HEK293 (cell line): ENCODE measurements around the gene PLXNA2.

Source experiments
- CTCF ChIA-PET: fragments of 350-600 bp; formaldehyde crosslinking; extraction: SDS; loops from one replicate; lab custom pipeline; 2021; ENCODE audit warnings: antibody characterized with exemption; lab: Yijun Ruan, JAX
- POLR2A ChIA-PET: fragments of 300-600 bp; formaldehyde crosslinking; extraction: SDS; loops from one replicate; lab custom pipeline; 2020; ENCODE audit warnings: antibody characterized with exemption, inconsistent platforms; lab: Yijun Ruan, JAX
- H3K27ac ChIP-seq: fragments of 200-500 bp; sonication (Bioruptor generic); 2 replicates; pipeline ENCODE4 v1.5.1; 2014; ENCODE audit warnings: low read depth, low read length, control low read depth, inconsistent platforms; ENCODE audit errors: extremely low read depth
- H3K36me3 ChIP-seq, 2 experiments: fragments of 200-500 bp in 1 of 2; sonication (Bioruptor generic) in 1 of 2; 1 replicate in 1 of 2; 2 replicates in 1 of 2; pipeline ENCODE4 v1.5.1; 2014 to 2017; ENCODE audit warnings: inconsistent platforms in 2 of 2, low read length in 2 of 2; ENCODE audit not compliant: control insufficient read depth in 2 of 2, insufficient read depth in 1 of 2
- H3K4me1 ChIP-seq: fragments of 200-500 bp; sonication (Bioruptor generic); 2 replicates; pipeline ENCODE4 v1.5.1; 2014; ENCODE audit warnings: mild to moderate bottlenecking, low read length, inconsistent platforms; ENCODE audit not compliant: control insufficient read depth, insufficient read depth
- H3K4me3 ChIP-seq: 2 replicates; pipeline ENCODE4 v1.5.1; 2011; ENCODE audit warnings: low read depth, mild to moderate bottlenecking, control low read depth, low read length, moderate library complexity
- H3K9me3 ChIP-seq: fragments of 200-500 bp; sonication (Bioruptor generic); 2 replicates; pipeline ENCODE4 v1.5.1; 2014; ENCODE audit warnings: low read depth, low read length, inconsistent platforms; ENCODE audit not compliant: control insufficient read depth, insufficient read depth
- EGR2 ChIP-seq: fragments of 450-650 bp; formaldehyde crosslinking; IDR thresholded peaks from 2 replicates; pipeline ENCODE4 v1.5.1; 2016; ENCODE audit warnings: low read depth, missing biosample characterization, missing genetic modification characterization
- GLIS1 ChIP-seq: fragments of 450-650 bp; formaldehyde crosslinking; IDR thresholded peaks from 2 replicates; pipeline ENCODE4 v1.5.1; 2016; ENCODE audit warnings: missing biosample characterization, missing genetic modification characterization
- HIC1 ChIP-seq: fragments of 450-650 bp; formaldehyde crosslinking; IDR thresholded peaks from 2 replicates; pipeline ENCODE4 v1.5.1; 2016; ENCODE audit warnings: missing biosample characterization, missing genetic modification characterization
- KLF7 ChIP-seq: fragments of 450-650 bp; formaldehyde crosslinking; IDR thresholded peaks from 2 replicates; pipeline ENCODE4 v1.5.1; 2016; ENCODE audit warnings: missing biosample characterization, missing genetic modification characterization, borderline replicate concordance
- PRDM10 ChIP-seq: fragments of 450-650 bp; formaldehyde crosslinking; IDR thresholded peaks from 2 replicates; pipeline ENCODE4 v1.5.1; 2016; ENCODE audit warnings: missing biosample characterization, missing genetic modification characterization
- WT1 ChIP-seq: fragments of 450-650 bp; formaldehyde crosslinking; IDR thresholded peaks from 2 replicates; pipeline ENCODE4 v1.5.1; 2016; ENCODE audit warnings: missing biosample characterization, missing genetic modification characterization
- ZBTB17 ChIP-seq: fragments of 450-650 bp; formaldehyde crosslinking; IDR thresholded peaks from 2 replicates; pipeline ENCODE4 v1.5.1; 2016; ENCODE audit warnings: missing biosample characterization, missing genetic modification characterization
- ZBTB21 ChIP-seq: fragments of 450-650 bp; formaldehyde crosslinking; IDR thresholded peaks from 2 replicates; pipeline ENCODE4 v1.5.1; 2017; ENCODE audit warnings: missing biosample characterization, missing genetic modification characterization
- ZBTB6 ChIP-seq: fragments of 450-650 bp; formaldehyde crosslinking; IDR thresholded peaks from 2 replicates; pipeline ENCODE4 v1.5.1; 2017; ENCODE audit warnings: missing biosample characterization, missing genetic modification characterization
- ZBTB8A ChIP-seq: fragments of 450-650 bp; formaldehyde crosslinking; IDR thresholded peaks from 2 replicates; pipeline ENCODE4 v1.5.1; 2016; ENCODE audit warnings: missing biosample characterization, missing genetic modification characterization
- ZFHX2 ChIP-seq: fragments of 450-650 bp; formaldehyde crosslinking; conservative IDR thresholded peaks from 2 replicates; pipeline ENCODE4 v1.5.1; 2016; ENCODE audit warnings: missing biosample characterization, missing genetic modification characterization
- ZNF274 ChIP-seq, 2 experiments: fragments of 200-500 bp in 1 of 2; fragments of 450-650 bp in 1 of 2; sonication (Bioruptor generic) in 1 of 2; formaldehyde crosslinking in 1 of 2; IDR thresholded peaks; 2 replicates each; pipeline versions ENCODE4 v1.5.1 to v1.6.1; 2014 to 2016; ENCODE audit warnings: borderline replicate concordance in 1 of 2, inconsistent platforms in 1 of 2, low read length in 1 of 2, missing biosample characterization in 1 of 2, missing genetic modification characterization in 1 of 2
- ZNF292 ChIP-seq: fragments of 450-650 bp; formaldehyde crosslinking; IDR thresholded peaks from 2 replicates; pipeline ENCODE4 v1.5.1; 2016; ENCODE audit warnings: low read depth, missing biosample characterization, missing genetic modification characterization, borderline replicate concordance
- ZNF37A ChIP-seq: fragments of 450-650 bp; IDR thresholded peaks from 2 replicates; pipeline ENCODE4 v1.5.1; 2018; ENCODE audit warnings: missing biosample characterization, missing genetic modification characterization
- ZNF585B ChIP-seq: fragments of 450-650 bp; formaldehyde crosslinking; IDR thresholded peaks from 2 replicates; pipeline ENCODE4 v1.5.1; 2016; ENCODE audit warnings: missing biosample characterization, missing genetic modification characterization
- ZNF692 ChIP-seq: fragments of 450-650 bp; formaldehyde crosslinking; IDR thresholded peaks from 2 replicates; pipeline ENCODE4 v1.5.1; 2016; ENCODE audit warnings: missing biosample characterization, missing genetic modification characterization
- ZNF701 ChIP-seq: fragments of 450-650 bp; formaldehyde crosslinking; IDR thresholded peaks from 2 replicates; pipeline ENCODE4 v1.5.1; 2016; ENCODE audit warnings: missing biosample characterization, missing genetic modification characterization
- ZNF76 ChIP-seq: fragments of 450-650 bp; formaldehyde crosslinking; IDR thresholded peaks from 2 replicates; pipeline ENCODE4; 2016; ENCODE audit warnings: low read depth, missing biosample characterization, missing genetic modification characterization, borderline replicate concordance
- ZSCAN18 ChIP-seq: fragments of 450-650 bp; formaldehyde crosslinking; IDR thresholded peaks from 2 replicates; pipeline ENCODE4 v1.5.1; 2016; ENCODE audit warnings: missing biosample characterization, missing genetic modification characterization

Gene PLXNA2

GRCh38 chr1:208159555-208160258, 84.5 kb downstream of the PLXNA2 start:
- Histone ChIP-seq H3K4me3 (no peak overlapping the region), H3K4me1 (0 out of 2 replicates have a peak, but pooled peaks cover 3% of the 10 kb centered on the region), H3K9me3 (no peaks in the 10 kb centered on the region), H3K36me3 (no peaks in the 10 kb centered on the region), H3K27ac (no peak overlapping the region)
- ChIA-PET CTCF (interaction anchor here (0.7 to 1.3 kb wide), 4 partner anchors 11 to 86 kb away, joined by 3 to 4 read pairs (median 3); no protein-coding TSS in a partner anchor), POLR2A (no interaction called here)
- TF ChIP-seq ZBTB17 (tag by site-specific recombination) (peak; percentile 41; the same call in 1 of the 2 replicates), EGR2 (tag by site-specific recombination) (peak; percentile 29; the same call in 1 of the 2 replicates), ZNF692 (tag by site-specific recombination) (no peak), ZFHX2 (tag by site-specific recombination) (peak; percentile 53), ZNF274 (IDR thresholded peaks at IDR 0.05; ENCODE audit: low read length) (no peak), ZNF274 (tag by site-specific recombination; IDR thresholded peaks at IDR 0.05; ENCODE audit: borderline replicate concordance) (no peak), WT1 (tag by site-specific recombination) (peak; percentile 46; the same call in 1 of the 2 replicates), ZNF701 (no peak)

- Histone ChIP-seq H3K36me3 (no peaks in the 10 kb centered on the region), H3K27ac (no peak overlapping the region), H3K9me3 (no peaks in the 10 kb centered on the region), H3K4me1 (0 out of 2 replicates have a peak, but pooled peaks cover 3% of the 10 kb centered on the region), H3K4me3 (no peak overlapping the region)
- POLR2A ChIA-PET = no interaction called here
- CTCF ChIA-PET = interaction anchor here (0.7 to 1.3 kb wide), 3 partner anchors 10 to 50 kb away, joined by 3 read pairs; no protein-coding TSS in a partner anchor
- TF ChIP-seq ZBTB8A = peak; percentile 32; the same call in 1 of the 2 replicates
- TF ChIP-seq ZBTB6 (tag by site-specific recombination) = peak; percentile 43; the same call in 1 of the 2 replicates
- TF ChIP-seq ZNF701 = no peak
- no peak for TF ChIP-seq ZNF76 (tag by site-specific recombination)
- TF ChIP-seq ZSCAN18 (tag by site-specific recombination) = no peak
- no peak for TF ChIP-seq HIC1 (tag by site-specific recombination)
- TF ChIP-seq ZBTB21 (tag by site-specific recombination) = no peak
- no peak for TF ChIP-seq ZNF37A (tag by site-specific recombination)
- no peak for TF ChIP-seq PRDM10 (tag by site-specific recombination)
- peak; percentile 75 for TF ChIP-seq GLIS1 (tag by site-specific recombination)
- no peak for TF ChIP-seq ZNF585B
- no peak for TF ChIP-seq ZNF292 (tag by site-specific recombination)
- no peak for TF ChIP-seq KLF7 (tag by site-specific recombination)
Measured at GRCh38 chr1:208158640-208159554, 85.3 kb downstream of the PLXNA2 start.
